Upper lobe of left lung (tissue), 6 donors: ENCODE data around the gene MBP. TPM values are rescaled to one million over a fixed set of nuclear protein-coding genes. Genes with fewer than 3 reads are reported as not detected.

ENCODE experiments used
- ATAC-seq, 2 donors: fragments of 200-7000 bp; cut with Tn5 transposase; one replicate each; pipeline ENCODE4 v1.9.1; 2022; ENCODE audit warnings: mild to moderate bottlenecking in 2 of 2, moderate library complexity in 2 of 2; ENCODE audit not compliant: low FRiP score in 2 of 2
- DNase-seq, 2 donors: peaks; one replicate each; pipeline ENCODE4 v3.0.0-alpha.2; 2019 to 2020
- H3K27ac ChIP-seq, 4 donors: fragments of 200-600 bp; sonication (generic); one replicate each; pipeline ENCODE4 v1.5.1; 2016 to 2019
- H3K27me3 ChIP-seq, 4 donors: fragments of 200-600 bp; sonication (generic); one replicate each; pipeline ENCODE4 v1.5.1; 2017 to 2019
- H3K36me3 ChIP-seq, 4 donors: fragments of 200-600 bp; sonication (generic); one replicate each; pipeline ENCODE4 v1.5.1; 2016 to 2019
- H3K4me1 ChIP-seq, 4 donors: fragments of 200-600 bp; sonication (generic); one replicate each; pipeline ENCODE4 v1.5.1; 2018 to 2019
- H3K4me3 ChIP-seq, 4 donors: fragments of 200-600 bp; sonication (generic); one replicate each; pipeline ENCODE4 v1.5.1; 2017 to 2019; ENCODE audit warnings: mild to moderate bottlenecking in 2 of 4, moderate library complexity in 1 of 4
- H3K9me3 ChIP-seq, 4 donors: fragments of 200-600 bp; sonication (generic); one replicate each; pipeline ENCODE4 v1.5.1; 2018 to 2019
- EP300 ChIP-seq, 4 donors: sonication (generic); formaldehyde crosslinking; IDR thresholded peaks; one replicate each; pipeline ENCODE4 v1.5.1; 2017; ENCODE audit warnings: antibody characterized with exemption in 4 of 4, control low read depth in 2 of 4
- POLR2A ChIP-seq, 4 donors: fragments of 450-650 bp; IDR thresholded peaks; one replicate each; pipeline ENCODE4 v1.5.1; 2016 to 2017; ENCODE audit warnings: antibody characterized with exemption in 4 of 4, mild to moderate bottlenecking in 2 of 4
- POLR2AphosphoS5 ChIP-seq, 2 donors: sonication (generic); formaldehyde crosslinking; IDR thresholded peaks; one replicate each; pipeline ENCODE4 v1.5.1; 2017; ENCODE audit warnings: antibody characterized with exemption in 2 of 2
- WGBS, 2 donors: methylation state at CpG; one replicate each; pipeline ENCODE4 v1.1.5; 2017 to 2018; 5-methylcytosine and 5-hydroxymethylcytosine counted together
- total RNA-seq, 6 donors: library from RNA; depleted of rRNA in 4 of 6; stranded (reverse); fragments of >200 nt in 4 of 6; gene quantifications; one replicate each; pipeline versions ENCODE4 v1.1.0 to v1.2.1, GENCODE V29; 2016 to 2021
- TF ChIP-seq, protein P1 (sequence below), 6 experiments: fragments of 450-650 bp in 4 of 6; fragments of 200-600 bp in 2 of 6; sonication (generic) in 2 of 6; IDR thresholded peaks; one replicate each; pipeline ENCODE4 v1.5.1; 2016 to 2019; ENCODE audit warnings: antibody characterized with exemption in 6 of 6
- donor health status: DM: no; HTN: no; CAD: no; lungs with moderate emphysema.
- donor health status: DM: no; HTN: yes; CAD: no; lungs with severe emphysema.

Gene MBP
- total RNA-seq, 6 donors from 2014 or later, result 55.5 to 87.6 (median 68.8) TPM

DNA sequence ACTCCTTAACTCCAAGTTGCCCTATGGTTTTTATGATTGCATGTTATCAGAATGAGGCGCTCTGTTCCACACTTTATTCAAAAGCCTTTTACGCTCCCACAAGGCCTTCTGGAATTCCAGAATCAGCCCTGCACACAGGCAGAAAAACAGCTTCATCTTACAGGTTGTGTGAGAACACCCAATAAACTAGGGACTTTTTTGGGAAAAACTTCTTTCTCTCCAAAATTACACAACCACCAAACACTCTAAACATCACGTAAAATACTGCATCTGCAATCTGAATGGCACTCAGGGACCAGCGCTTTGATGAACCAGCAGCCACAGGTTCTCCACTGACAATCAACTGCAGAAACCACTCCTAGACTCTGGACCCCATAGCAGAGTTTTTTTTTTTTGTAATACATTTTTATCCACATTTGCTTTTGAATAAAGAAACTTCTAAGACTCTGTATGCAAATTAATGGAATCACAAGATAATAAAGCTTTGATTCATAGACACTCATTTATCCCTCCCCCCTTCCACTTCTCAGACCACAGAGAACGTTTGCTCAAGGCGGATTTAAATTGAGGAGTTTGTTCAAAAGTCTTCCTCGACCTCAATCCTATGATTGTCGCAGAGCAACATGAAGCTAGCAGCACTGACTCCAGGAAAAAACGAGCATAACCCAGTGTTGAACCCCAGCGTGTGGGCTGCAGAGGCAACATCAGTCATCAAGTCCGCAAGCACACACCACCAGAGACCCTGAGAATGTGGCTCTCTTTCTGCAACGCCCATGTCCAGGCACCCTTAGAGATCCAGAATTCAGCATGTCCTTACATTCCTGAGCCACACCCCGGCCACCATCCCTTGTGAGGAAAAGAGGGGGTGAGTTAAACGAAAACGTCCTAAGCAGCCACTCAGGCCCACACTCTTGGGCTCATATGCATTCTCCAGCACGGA lies 116.5 kb downstream of the MBP start:
- H3K4me3 ChIP-seq, result no peak overlapping the region
- no peaks in the 10 kb centered on the region for H3K9me3 ChIP-seq
- H3K27me3 ChIP-seq, result no peaks in the 10 kb centered on the region
- ATAC-seq (no peak), DNase-seq (no peak)
- H3K36me3 ChIP-seq, result peaks cover 0 to 20% (median 11%) of the 10 kb centered on the region in 4 donors
- H3K27ac ChIP-seq, result no peak overlapping the region
- 77 to 78% methylated on average over 15 to 16 of the region's 16 CpGs for WGBS, 2 donors
- peaks cover 17 to 31% (median 27%) of the 10 kb centered on the region in 4 donors for H3K4me1 ChIP-seq
- no peak for TF ChIP-seq EP300 (IDR thresholded peaks at IDR 0.05)
- no peak for TF ChIP-seq POLR2AphosphoS5 (IDR thresholded peaks at IDR 0.05)
- TF ChIP-seq POLR2A (IDR thresholded peaks at IDR 0.05), result no peak
- TF ChIP-seq, protein P1, sequence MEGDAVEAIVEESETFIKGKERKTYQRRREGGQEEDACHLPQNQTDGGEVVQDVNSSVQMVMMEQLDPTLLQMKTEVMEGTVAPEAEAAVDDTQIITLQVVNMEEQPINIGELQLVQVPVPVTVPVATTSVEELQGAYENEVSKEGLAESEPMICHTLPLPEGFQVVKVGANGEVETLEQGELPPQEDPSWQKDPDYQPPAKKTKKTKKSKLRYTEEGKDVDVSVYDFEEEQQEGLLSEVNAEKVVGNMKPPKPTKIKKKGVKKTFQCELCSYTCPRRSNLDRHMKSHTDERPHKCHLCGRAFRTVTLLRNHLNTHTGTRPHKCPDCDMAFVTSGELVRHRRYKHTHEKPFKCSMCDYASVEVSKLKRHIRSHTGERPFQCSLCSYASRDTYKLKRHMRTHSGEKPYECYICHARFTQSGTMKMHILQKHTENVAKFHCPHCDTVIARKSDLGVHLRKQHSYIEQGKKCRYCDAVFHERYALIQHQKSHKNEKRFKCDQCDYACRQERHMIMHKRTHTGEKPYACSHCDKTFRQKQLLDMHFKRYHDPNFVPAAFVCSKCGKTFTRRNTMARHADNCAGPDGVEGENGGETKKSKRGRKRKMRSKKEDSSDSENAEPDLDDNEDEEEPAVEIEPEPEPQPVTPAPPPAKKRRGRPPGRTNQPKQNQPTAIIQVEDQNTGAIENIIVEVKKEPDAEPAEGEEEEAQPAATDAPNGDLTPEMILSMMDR (IDR thresholded peaks at IDR 0.05), result no peak

DNA sequence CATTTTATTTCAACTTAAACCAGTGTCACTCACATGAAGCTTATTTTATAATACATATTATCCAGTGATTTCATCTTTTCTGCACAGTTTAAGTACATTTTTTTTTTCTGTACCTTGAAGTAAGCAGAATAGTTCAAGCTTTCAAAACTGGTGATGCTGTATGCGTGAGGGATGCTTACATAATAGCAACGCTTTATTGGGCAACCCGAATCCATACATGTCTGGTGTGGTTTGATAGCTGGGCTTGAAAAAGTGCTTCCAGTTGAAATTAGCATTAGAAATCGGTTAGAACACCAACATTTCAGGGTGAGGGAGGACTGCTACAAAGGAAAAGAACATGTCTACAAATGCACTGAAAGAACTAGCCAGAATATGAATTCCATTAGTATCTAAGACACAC lies 117.4 kb downstream of the MBP start:
- TF ChIP-seq EP300 (IDR thresholded peaks at IDR 0.05), result no peak
- TF ChIP-seq POLR2A (IDR thresholded peaks at IDR 0.05), result no peak
- TF ChIP-seq, protein P1 (IDR thresholded peaks at IDR 0.05), result no peak
- no peak for TF ChIP-seq POLR2AphosphoS5 (IDR thresholded peaks at IDR 0.05)
- no peaks in the 10 kb centered on the region for H3K9me3 ChIP-seq
- no peak overlapping the region for H3K4me3 ChIP-seq
- no peaks in the 10 kb centered on the region for H3K27me3 ChIP-seq
- DNase-seq (peak in 1 of 2 donors; percentile 54), ATAC-seq (no peak)
- WGBS, 2 donors, result 62 to 67% methylated on average over 4 of the region's 4 CpGs
- H3K4me1 ChIP-seq, result peaks cover 17 to 31% (median 27%) of the 10 kb centered on the region in 4 donors
- peaks cover 0 to 26% (median 11%) of the 10 kb centered on the region in 4 donors for H3K36me3 ChIP-seq
- peak overlapping the region in 1 of 4 donors; percentile 64 for H3K27ac ChIP-seq

DNA sequence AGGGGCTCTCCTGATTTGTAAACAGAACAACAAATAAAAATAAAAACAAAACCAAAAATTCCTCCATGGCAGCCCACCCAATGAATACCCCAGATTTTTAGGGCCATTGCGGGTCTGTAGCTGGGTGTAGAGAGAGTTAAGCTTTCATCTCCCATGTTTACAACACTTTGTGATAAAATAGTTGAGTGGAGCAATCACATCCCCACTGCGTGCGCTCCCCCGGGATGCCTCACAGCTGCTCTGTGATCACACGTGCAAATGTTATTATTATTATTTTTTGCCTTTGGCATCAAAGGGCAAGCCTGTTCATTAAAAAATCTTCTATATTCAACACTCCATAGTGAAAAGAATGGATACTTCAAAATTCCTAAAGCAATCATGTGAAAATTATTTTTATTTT lies 118.0 kb downstream of the MBP start:
- no peak for TF ChIP-seq POLR2AphosphoS5 (IDR thresholded peaks at IDR 0.05)
- TF ChIP-seq, protein P1 (IDR thresholded peaks at IDR 0.05), result no peak
- TF ChIP-seq EP300 (IDR thresholded peaks at IDR 0.05), result no peak
- Histone ChIP-seq H3K27ac (peak overlapping the region; percentile 64 to 92 (median 76)), H3K9me3 (no peaks in the 10 kb centered on the region), H3K4me1 (peaks cover 17 to 31% (median 27%) of the 10 kb centered on the region in 4 donors), H3K36me3 (peaks cover 0 to 28% (median 14%) of the 10 kb centered on the region in 4 donors), H3K27me3 (no peaks in the 10 kb centered on the region), H3K4me3 (no peak overlapping the region)
- ATAC-seq, result no peak
- DNase-seq, result no peak
- WGBS, 2 donors, result 71 to 90% methylated on average over 5 of the region's 5 CpGs

DNA sequence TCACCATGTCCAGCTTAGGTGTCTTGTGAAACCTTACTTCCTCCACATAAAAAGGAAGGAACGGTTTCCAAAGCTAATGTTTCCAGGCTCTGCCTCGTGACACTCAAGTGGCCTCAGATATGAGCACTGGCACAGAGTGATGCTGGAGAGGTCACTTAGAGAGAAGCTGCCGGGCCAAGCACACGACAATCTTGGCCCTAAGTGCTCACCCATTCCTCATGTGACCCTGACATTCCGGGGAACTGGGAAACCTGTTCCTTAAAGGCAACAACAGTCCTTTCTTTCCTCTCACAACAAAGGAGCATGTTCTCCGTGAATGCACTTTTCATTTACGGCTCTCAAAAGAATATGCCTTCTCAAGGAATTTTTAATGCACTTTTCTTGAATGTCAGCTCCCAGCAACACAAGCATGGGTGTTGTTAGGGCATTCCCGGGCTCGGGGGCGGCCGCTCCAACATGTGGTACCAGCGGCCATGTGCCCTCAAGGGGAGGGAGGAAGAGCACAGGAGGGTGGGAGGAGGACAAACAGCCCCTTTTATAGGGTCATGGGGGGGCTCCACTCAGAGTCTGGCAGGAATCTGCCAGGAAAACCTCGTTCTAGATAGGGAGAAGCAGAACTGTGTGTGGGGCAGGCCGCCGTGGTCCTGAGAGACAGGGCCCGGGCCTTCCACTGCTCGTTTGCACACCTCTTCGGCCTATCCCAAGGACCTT lies 118.6 kb downstream of the MBP start:
- H3K9me3 ChIP-seq, result no peaks in the 10 kb centered on the region
- H3K36me3 ChIP-seq, result peaks cover 0 to 34% (median 16%) of the 10 kb centered on the region in 4 donors
- H3K27ac ChIP-seq, result peak overlapping the region; percentile 64 to 92 (median 76)
- ATAC-seq (peak; percentile 85 to 87), DNase-seq (peak in 1 of 2 donors; percentile 94)
- no peaks in the 10 kb centered on the region for H3K27me3 ChIP-seq
- peaks cover 17 to 31% (median 27%) of the 10 kb centered on the region in 4 donors for H3K4me1 ChIP-seq
- 59 to 60% methylated on average over 18 of the region's 18 CpGs for WGBS, 2 donors
- peak in 1 of 4 donors; percentile 60 for TF ChIP-seq POLR2A (IDR thresholded peaks at IDR 0.05)
- peak in 2 of 4 donors; percentile 3 to 96 for TF ChIP-seq EP300 (IDR thresholded peaks at IDR 0.05)
- TF ChIP-seq, protein P1 (IDR thresholded peaks at IDR 0.05), result no peak
- TF ChIP-seq POLR2AphosphoS5 (IDR thresholded peaks at IDR 0.05), result peak; percentile 24 to 78
- H3K4me3 ChIP-seq, result no peak overlapping the region
